Ishikawa (cell line): ENCODE measurements around the gene ENTREP3.

Experiments used
- CEBPB ChIP-seq: IDR thresholded peaks from 2 replicates; pipeline ENCODE4 v1.6.1; 2012
- CREB1 ChIP-seq: IDR thresholded peaks from 2 replicates; pipeline ENCODE4 v1.6.1; 2012; ENCODE audit warnings: low read depth
- EGR1 ChIP-seq: IDR thresholded peaks from 2 replicates; pipeline ENCODE4 v1.6.1; 2012
- EP300 ChIP-seq: IDR thresholded peaks from 2 replicates; pipeline ENCODE4 v1.6.1; 2012; ENCODE audit warnings: borderline replicate concordance
- NFIC ChIP-seq: IDR thresholded peaks from 2 replicates; pipeline ENCODE4 v1.6.1; 2012
- RAD21 ChIP-seq: IDR thresholded peaks from 2 replicates; pipeline ENCODE4 v1.6.1; 2012; ENCODE audit warnings: low read depth
- TAF1 ChIP-seq: IDR thresholded peaks from 2 replicates; pipeline ENCODE4 v1.6.1; 2012; ENCODE audit warnings: low read depth, mild to moderate bottlenecking
- TCF12 ChIP-seq: IDR thresholded peaks from 2 replicates; pipeline ENCODE4 v1.6.1; 2012; ENCODE audit warnings: low read depth
- TEAD4 ChIP-seq: IDR thresholded peaks from 2 replicates; pipeline ENCODE4 v1.6.1; 2012
- YY1 ChIP-seq: IDR thresholded peaks from 2 replicates; pipeline ENCODE4 v1.6.1; 2012; ENCODE audit warnings: low read depth
- ZBTB7A ChIP-seq: IDR thresholded peaks from 2 replicates; pipeline ENCODE4 v1.6.1; 2012; ENCODE audit warnings: low read depth
- TF ChIP-seq, protein P1 (sequence below): IDR thresholded peaks from 2 replicates; pipeline ENCODE4 v1.6.1; 2012; ENCODE audit warnings: low read depth, mild to moderate bottlenecking
- TF ChIP-seq, protein P2 (sequence below): IDR thresholded peaks from 2 replicates; pipeline ENCODE4 v1.6.1; 2012
- TF ChIP-seq, protein P3 (sequence below): IDR thresholded peaks from 2 replicates; pipeline ENCODE4 v1.6.1; 2012

DNA sequence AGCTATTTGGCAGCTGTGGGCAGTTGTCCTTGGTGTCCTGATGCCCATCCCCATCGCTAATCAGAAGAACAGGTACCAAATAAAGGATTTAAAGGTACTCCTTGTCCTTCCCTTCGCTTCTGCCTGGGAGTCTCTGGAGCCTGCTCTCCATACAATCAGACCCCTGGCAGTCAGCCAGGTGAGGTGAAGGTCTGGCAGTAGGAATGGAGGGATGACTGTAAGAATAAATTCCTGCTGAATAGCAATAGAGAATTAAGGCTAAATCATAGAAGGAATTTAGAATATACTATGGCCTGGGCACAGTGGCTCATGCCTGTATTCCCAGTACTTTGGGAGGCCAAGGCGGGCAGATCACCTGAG is 56.8 kb downstream of the ENTREP3 start:
- TF ChIP-seq, protein P1, sequence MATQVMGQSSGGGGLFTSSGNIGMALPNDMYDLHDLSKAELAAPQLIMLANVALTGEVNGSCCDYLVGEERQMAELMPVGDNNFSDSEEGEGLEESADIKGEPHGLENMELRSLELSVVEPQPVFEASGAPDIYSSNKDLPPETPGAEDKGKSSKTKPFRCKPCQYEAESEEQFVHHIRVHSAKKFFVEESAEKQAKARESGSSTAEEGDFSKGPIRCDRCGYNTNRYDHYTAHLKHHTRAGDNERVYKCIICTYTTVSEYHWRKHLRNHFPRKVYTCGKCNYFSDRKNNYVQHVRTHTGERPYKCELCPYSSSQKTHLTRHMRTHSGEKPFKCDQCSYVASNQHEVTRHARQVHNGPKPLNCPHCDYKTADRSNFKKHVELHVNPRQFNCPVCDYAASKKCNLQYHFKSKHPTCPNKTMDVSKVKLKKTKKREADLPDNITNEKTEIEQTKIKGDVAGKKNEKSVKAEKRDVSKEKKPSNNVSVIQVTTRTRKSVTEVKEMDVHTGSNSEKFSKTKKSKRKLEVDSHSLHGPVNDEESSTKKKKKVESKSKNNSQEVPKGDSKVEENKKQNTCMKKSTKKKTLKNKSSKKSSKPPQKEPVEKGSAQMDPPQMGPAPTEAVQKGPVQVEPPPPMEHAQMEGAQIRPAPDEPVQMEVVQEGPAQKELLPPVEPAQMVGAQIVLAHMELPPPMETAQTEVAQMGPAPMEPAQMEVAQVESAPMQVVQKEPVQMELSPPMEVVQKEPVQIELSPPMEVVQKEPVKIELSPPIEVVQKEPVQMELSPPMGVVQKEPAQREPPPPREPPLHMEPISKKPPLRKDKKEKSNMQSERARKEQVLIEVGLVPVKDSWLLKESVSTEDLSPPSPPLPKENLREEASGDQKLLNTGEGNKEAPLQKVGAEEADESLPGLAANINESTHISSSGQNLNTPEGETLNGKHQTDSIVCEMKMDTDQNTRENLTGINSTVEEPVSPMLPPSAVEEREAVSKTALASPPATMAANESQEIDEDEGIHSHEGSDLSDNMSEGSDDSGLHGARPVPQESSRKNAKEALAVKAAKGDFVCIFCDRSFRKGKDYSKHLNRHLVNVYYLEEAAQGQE, result no peak
- no peak for TF ChIP-seq EP300
- no peak for TF ChIP-seq RAD21
- TF ChIP-seq, protein P2, sequence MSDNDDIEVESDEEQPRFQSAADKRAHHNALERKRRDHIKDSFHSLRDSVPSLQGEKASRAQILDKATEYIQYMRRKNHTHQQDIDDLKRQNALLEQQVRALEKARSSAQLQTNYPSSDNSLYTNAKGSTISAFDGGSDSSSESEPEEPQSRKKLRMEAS, result no peak
- no peak for TF ChIP-seq TEAD4
- no peak for TF ChIP-seq EGR1
- TF ChIP-seq, protein P3, sequence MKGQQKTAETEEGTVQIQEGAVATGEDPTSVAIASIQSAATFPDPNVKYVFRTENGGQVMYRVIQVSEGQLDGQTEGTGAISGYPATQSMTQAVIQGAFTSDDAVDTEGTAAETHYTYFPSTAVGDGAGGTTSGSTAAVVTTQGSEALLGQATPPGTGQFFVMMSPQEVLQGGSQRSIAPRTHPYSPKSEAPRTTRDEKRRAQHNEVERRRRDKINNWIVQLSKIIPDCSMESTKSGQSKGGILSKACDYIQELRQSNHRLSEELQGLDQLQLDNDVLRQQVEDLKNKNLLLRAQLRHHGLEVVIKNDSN, result no peak
- TF ChIP-seq CEBPB, result no peak
- no peak for TF ChIP-seq TCF12
- TF ChIP-seq YY1, result no peak
- no peak for TF ChIP-seq CREB1
- no peak for TF ChIP-seq NFIC
- no peak for TF ChIP-seq ZBTB7A
- no peak for TF ChIP-seq TAF1
